Left lobe of liver (tissue), 2 donors: ENCODE measurements around the gene PPP1CA. TPM values are rescaled to one million over a fixed set of nuclear protein-coding genes. Genes with fewer than 3 reads are reported as not detected.
A peak's percentile ranks its signal among the peaks of the same experiment; 100 is the strongest.

Experiments
- ATAC-seq: fragments of 200-7000 bp; cut with Tn5 transposase; one replicate; pipeline ENCODE4 v1.9.1; 2020; ENCODE audit warnings: mild to moderate bottlenecking, moderate library complexity
- DNase-seq: peaks from one replicate; pipeline ENCODE4 v3.0.0-alpha.2; 2020; ENCODE audit warnings: low spot score
- total RNA-seq: library from RNA; stranded (reverse); gene quantifications from one replicate; pipeline ENCODE4 v1.2.1, GENCODE V29; 2021
- donor health status: DM: no; HTN: no; CAD: no; lungs with moderate emphysema.
- donor health status: DM: no; HTN: yes; CAD: no.

The PPP1CA gene
- total RNA-seq, 1 donor from 2014 or later = 63.1 TPM

GRCh38 chr11:67387518-67387917 is 14.1 kb downstream of the PPP1CA start:
- ATAC-seq (no peak), DNase-seq (no peak)

DNA sequence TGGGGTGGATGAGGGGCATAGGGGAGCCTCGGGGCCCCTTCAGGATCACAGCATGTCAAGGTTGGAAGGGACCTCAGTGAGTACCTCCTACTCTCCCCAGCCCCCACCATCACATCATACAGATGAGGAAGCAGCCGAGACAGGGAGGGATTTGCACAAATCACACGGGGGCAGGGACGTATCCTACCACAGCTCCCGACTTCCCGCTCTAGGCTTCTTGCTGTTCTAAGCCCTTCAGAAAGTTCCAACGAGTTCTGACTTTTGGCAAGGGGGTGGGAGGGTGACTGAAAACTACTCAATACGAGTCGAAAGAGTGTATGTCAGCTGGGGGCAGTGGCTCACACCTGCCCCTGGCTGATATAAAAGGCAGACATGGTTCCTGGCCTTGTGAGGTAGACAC is 14.6 kb downstream of the PPP1CA start:
- no peak for DNase-seq

GRCh38 chr11:67384851-67385366 is 16.7 kb downstream of the PPP1CA start:
- ATAC-seq (no peak), DNase-seq (no peak)

More for the DNA sequence above, 14.6 kb downstream of the PPP1CA start:
- ATAC-seq = no peak

DNA sequence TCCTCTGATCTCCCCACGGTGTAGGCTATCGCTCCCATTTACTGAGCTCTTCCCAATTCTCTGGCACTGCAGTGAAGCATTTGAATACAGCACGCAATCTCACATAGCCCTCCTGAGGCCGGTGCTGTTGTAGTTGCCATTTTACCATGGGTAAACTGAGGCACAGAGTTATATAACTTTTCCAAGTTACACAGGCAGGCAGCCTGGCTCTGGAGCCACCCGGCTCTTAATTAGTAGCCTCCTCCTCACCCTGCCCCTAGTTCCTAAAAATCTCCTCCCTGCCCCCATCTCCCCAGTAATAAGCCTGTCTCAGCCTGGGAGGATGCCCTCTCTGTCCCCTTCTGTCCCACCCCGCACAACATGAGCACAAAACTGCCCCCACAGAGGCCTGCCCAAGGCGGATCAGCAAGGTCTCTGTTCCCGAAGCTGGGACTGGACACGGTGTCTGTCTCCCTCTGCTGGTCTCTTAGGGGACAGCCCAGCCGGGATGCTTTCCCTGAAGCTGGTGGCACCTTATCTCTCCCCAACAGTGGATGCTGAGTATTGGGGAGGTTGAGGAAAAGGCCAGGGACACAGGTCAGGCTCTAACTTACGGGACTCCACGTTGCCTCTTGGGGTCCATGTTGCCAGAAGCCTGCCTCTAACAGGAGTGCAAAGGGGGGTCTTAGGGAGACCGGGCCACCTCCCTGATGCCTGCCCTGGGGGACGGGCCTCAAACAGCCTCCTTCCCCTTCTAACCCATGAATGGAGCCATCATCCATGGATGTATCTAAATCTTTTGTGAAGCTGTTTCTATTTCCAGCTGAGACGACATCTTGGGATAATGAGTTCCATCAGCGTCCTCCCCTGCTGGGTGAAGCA is 19.2 kb downstream of the PPP1CA start:
- ATAC-seq = peak; percentile 96

DNA sequence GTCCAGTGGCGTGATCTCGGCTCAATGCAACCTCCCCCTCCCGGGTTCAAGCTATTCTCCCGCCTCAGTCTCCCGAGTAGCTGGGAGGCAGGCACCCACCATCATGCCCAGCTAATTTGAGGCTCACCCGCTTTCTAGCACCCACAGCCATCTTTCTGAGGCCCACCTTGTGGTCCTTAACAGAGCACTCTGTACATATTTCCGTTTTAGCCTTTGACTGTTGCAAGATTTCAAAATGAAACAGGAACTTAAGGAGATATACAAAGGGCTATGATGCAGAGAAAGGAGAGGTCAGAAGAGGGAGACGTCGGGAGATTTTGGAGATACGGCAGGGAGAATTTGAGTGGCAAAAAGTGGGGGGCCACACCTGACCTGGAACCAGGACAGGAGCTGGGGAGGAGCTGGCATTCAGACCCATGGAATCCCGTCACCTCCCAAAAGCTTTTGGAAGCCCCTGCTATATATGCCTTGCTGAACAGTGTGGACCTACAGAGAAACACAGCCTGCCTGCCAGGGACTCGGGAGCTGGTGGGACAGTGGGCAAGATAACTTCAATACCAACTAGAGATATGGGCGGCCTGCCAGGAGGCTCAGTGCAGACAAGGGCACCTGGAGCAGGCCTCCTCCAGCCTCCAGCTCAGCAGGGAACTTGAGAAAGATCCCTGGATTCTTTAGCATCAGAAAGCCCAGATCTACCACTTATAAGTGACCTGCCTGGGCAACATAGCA is 20.2 kb downstream of the PPP1CA start:
- ATAC-seq (no peak), DNase-seq (no peak)

More for the DNA sequence above, 19.2 kb downstream of the PPP1CA start:
- peak; percentile 80 for DNase-seq

- ATAC-seq (no peak), DNase-seq (no peak)
Observed at GRCh38 chr11:67379061-67380058, 22.3 kb downstream of the PPP1CA start.

DNA sequence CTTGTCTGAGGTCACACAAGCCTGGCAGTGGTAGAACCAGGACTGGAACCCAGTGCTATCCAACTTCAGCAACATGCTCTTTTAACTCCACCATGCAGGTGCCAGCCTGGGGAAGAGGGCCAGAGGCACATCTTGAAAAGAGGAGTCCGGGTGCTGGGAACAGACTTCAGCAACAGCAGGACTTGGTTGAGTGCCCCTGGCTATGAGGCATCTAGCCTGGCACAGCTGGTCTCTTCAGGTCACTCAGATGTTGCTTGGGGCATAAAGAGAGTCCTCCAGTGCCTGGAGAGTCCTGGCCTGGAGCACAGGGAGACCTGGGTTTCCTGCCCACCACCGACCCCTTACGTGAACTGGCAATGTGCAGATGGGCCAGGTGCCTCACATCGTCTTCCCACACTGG is 23.1 kb downstream of the PPP1CA start:
- ATAC-seq (no peak), DNase-seq (no peak)

DNA sequence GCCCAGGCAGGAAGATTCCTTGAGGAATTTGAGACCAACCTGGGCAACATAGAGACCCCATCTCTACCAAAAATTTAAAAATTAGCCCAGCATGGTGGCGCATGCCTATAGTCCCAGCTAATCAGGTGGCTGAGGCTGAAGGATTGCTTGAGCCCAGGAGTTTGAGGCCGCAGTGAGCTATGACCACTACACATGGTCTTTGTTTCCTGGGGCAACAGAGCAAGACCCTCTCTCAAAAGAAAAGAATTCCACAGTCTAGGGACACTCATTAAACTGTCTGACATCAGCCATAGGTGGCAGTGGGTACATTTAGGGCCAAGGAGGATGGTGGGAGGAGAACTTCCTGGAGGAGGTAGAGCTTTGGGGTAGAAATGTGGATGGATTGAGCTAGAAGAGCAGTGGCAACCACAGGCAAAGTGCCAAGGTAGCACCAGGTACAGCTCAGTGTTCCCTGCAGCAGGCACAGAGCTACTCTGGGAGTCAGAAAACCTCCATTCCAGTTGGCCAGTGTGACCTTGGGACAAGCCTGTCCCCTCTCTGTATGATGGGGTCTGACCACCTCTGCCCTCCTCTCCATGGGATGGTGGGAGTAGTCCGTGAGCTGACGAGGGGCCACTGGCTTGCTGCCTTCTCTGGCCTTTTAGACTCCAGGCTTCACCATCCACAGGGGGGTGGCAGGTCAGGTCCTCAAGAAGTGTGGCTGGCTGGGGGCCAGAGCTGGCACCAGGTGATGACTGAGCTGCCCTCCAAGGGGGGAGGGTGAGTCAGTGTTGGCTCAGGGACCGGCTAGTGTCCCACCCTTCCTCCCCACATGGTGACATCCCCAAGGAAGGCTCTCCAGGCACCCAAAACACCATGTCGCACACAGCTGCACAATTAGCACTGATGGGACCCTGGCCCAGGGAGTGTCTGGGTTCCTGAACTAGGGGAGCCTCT is 24.5 kb downstream of the PPP1CA start:
- ATAC-seq (no peak), DNase-seq (no peak)

DNA sequence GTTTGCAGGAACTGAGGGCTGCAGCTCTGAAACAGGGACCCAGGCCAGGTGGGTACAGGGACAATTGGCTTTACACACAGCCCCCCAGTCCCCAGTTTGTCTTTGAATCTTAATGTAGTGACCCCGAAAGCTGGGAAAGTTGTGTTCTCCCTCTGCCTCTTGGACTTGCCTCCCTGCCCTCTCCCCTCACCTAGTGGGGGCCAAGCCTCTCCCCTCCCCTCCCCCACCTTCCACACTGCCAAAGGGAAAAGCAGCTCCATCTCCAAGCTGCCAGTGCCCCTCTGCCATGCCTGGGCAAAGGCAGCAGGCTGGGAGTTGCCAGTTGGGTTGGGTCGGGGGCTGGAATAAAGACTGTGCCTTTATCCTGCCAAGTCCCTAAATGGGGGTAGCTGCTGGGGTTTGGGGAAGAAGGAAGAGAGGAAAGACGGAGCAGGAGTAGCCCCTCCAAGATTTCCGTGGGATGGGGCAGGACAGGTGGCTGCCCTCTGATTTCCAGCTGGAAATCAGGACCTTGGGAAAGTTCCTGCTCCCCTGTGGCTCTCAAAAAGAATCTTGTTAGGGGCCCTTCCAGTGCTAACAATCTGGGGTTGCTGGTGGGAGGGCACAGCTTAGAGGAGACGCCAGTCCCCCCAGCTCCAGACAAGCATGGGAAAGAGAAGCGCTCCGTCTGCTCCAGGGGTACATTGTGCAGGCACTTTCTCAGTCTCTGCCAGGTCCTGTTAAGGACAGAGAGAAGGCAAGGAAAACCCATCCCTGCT is 25.4 kb downstream of the PPP1CA start:
- no peak for DNase-seq
- ATAC-seq = no peak

DNA sequence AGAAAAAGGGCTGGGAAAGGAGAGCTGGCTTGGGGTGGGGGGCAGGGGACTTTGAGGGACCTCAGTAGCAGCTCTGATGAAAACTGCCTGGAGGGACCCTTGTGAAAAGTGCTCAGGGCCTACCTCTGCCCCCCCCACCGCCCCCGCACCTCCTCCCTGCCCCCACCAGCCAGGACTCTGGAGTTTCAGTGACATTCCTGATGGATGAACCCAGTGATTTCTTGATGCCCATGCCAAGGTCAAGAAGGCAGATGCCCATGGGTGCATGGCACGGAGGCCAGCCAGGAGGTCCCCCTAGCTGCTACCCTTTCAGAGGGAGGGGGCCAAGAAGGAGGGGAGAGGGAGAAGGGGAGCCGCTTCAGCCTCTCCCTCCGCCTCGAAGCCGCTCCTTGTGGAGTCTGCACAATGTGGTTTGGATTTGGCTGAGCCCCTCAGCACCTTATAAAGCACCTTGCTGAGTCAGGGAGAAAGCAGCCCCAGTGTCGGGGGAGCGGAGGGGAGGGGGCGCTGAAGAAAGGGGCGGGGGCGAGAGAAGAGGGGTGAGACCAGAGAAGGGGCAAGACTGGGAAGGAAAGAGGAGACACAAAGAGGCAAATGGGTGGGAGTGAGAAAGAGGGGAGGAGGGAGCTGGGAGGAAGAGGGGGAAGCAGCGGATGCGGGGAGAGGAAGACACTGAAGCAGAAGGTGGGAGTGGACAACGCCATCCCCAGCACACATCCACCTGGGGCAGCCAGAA is 26.2 kb downstream of the PPP1CA start:
- DNase-seq (no peak), ATAC-seq (no peak)

DNA sequence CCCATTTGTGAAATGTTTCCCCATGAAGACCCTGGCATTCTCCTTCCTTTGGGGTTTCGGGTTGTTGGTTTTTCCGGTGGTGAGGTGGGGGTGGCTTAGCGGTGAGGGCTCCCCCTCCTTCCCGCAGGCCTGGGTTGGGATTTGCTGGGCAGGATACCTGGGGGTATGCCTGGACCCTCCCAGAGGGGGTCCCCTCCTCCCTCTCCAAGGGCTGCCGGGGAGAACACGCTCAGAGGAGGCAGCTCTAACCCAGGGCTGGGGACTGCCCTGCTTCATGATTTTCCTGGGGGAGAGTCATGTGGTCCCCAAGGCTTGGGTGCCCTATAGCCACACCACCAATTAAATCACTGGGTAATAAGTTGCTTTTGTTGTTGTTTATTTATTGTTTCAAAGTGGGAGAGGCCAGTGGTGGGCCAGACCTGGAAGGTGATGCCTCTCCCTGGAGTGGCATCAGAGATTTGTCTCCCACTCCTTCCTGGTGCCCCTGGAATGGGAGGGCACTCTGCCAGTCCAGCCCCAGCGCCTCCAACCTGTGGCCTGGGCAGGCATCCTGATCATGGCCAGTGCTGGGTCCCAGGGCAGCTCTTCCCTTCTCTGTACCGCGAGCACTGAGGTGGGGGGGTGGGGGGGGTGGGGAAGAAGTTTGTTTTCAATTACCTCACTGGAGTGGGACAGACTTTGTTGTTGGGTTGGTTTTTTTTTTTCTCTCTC is 26.9 kb downstream of the PPP1CA start:
- DNase-seq (no peak), ATAC-seq (no peak)

GRCh38 chr11:67373648-67374570 is 27.7 kb downstream of the PPP1CA start:
- DNase-seq (peak; percentile 77), ATAC-seq (peak; percentile 61)

DNA sequence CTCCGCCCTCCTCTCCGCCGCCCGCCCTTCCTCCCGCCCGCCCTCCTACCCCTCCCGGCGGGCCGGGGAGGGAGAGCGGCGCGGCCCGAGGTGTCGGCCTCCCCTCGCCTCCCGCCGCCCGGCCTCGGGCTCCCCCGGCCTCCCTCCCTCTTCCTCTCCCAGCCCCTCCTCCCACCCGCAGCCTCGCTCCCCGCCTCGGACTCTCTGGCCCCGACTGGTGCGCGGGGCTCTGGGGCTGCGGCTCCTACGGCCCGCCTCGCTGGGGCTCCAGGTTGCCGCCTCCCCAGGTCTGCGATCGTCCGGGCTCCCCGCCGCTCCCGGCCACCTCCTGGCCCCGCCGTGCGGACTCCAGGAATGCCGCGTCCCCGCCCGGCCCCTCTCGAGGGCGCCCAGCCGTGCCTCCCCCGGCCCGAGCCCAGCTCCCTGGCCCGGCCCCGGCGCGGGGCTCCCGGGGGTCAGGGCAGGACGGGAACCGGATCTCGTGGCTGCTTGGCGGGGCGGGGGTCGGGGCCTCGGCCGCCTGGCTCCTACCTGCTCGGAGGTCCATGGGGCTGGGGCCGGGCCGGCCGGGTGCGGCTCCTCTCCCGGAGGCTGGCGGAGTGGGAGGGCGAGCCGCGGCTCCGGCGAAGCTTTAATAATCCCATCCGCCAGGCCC is 28.5 kb downstream of the PPP1CA start, which contains the start of gene CLCF1:
Gene CLCF1, minus strand, starts transcription at position 606 of the 655 bp plus-strand sequence. Its CDS starts 59 bp downstream, at position 547.
- ATAC-seq = peak; percentile 68
- DNase-seq = peak; percentile 71

DNA sequence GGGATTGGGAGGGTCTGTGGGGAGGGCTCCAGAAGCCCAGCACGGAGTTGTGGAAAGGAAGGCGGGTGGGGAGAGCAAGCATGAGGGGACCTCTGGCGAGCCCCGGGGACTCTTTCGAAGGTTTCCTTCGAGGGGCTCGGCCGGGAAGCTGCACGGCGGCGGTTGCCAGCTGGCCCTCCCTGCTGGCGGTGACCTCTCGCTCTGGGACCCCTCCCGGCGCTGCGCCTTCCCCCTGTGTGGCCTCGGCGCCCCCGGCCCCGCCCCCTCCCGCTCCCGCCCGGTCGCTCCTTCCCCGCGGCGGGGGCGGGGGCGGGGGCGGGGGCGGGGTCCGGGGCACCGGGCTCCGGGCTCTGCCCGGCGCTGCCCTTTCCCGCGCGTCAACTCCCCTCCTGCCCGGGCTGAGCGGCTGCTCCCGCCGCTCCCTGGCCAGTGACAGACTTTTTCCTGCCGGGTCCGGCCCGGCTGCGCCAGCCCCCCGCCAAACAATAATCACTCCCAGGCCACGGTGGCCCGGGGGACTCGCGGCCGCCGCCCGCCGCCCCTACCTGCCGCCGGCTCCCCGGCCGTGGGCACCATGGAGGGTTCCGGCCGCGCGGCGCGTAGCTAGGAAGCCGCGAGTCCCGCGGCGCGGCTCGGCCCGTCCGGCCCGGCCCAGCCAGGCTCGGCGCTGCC is 29.2 kb downstream of the PPP1CA start:
- DNase-seq = no peak
- ATAC-seq = peak; percentile 43

GRCh38 chr11:67371911-67372320 is 29.7 kb downstream of the PPP1CA start:
- ATAC-seq (peak; percentile 12), DNase-seq (no peak)
